Activated CD4-positive, CD25-positive, alpha-beta regulatory T cell (primary cell): ENCODE results near the gene DDX6.

Experiments
- DNase-seq, 4 experiments: peaks; one replicate each; lab custom pipeline; 2025; lab: John Stamatoyannopoulos, UW

Gene DDX6

GRCh38 chr11:118699506-118700220 is 91.3 kb downstream of the DDX6 start:
- peak in 2 of 4 experiments; percentile 40 to 42 for DNase-seq
